ENCODE measurements around the gene VPS37C. TPM values are rescaled to one million over a fixed set of nuclear protein-coding genes. Genes with fewer than 3 reads are reported as not detected.

The VPS37C gene
- total RNA-seq, 3 donors from 2014 or later (not counting 1 experiment from before 2014, with no cell fraction given) = 6.4 to 6.9 (median 6.5) TPM

DNA sequence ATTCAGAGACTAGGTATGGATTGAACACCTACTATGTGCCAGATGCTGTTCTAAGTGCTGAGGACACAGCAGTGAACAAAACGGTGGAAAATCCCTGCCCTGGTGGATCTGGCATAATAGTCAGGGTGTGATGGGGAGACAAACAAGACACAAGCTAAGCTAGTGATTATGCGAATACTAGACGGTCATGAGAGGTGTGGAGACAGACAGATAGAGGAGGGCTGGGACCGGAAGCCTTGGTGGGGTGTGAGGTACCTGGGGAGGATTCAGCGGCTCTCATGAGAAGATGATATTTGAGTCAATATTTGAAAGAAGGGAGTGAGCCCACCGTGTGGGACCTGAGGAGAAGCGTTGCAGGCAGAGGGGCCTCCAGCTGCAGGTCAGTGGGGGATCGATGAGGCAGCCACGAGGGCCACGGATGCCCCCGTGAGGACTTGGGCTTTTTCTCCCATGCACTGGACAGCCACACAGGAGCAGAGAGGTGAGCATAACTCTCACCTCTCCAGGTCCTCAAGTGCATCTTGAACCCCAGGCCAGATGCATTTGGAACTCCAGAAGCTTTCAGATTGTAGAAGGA, 54.2 kb downstream of the VPS37C start:
- H3K4me1 Mint-ChIP-seq = peaks cover 0 to 19% of the 10 kb centered on the region in 2 donors
- DNase-seq = peak in 1 of 2 donors; percentile 55

DNA sequence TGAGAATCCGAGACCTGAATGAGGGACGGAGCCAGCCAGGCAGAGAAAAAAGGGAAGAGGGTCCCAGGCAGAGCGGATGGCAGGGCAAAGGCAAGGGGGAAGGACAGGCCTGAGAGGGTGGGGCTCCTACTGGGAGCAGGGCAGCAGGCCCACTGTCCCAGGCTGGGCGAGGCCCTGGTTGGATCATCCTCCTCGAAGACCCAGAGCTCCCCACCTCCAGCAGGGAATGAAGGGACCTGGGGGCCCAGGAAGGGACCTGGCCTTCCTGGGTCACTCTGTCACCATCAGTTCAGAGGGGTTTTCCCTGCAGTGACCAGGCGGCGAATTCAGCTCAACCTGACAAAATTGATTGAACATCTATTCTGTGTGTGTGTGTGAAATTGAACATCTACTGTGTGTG, 54.9 kb downstream of the VPS37C start:
- Histone ChIP-seq H3K4me1 (ENCODE audit: control insufficient read depth, insufficient read depth, low read length) (peaks cover 46% of the 10 kb centered on the region), H3K36me3 (ENCODE audit: control insufficient read depth, insufficient read depth, low read length) (no peaks in the 10 kb centered on the region), H3K27ac (ENCODE audit: low read length) (no peak overlapping the region), H3K4me3 (ENCODE audit: low read length) (no peak overlapping the region), H3K9me3 (ENCODE audit: control insufficient read depth, insufficient read depth, low read length) (no peaks in the 10 kb centered on the region), H3K27me3 (ENCODE audit: control insufficient read depth, insufficient read depth, low read length) (no peaks in the 10 kb centered on the region)
- Mint-ChIP-seq H3K27me3 (ENCODE audit: low read depth in 2 of 2) (no peaks in the 10 kb centered on the region), H3K4me1 (peaks cover 0 to 14% of the 10 kb centered on the region in 2 donors), H3K4me3 (no peak overlapping the region), H3K36me3 (no peaks in the 10 kb centered on the region), H3K9me3 (no peaks in the 10 kb centered on the region), H3K27ac (no peak overlapping the region)
- no peak for ATAC-seq
- 89% methylated on average over 7 of the region's 7 CpGs for WGBS (ENCODE audit: insufficient coverage)
- TF ChIP-seq CTCF (IDR thresholded peaks at IDR 0.05) = no peak
- intact Hi-C loops (cut with micrococcal nuclease) = no loop called here
- DNase-seq = no peak

More for the DNA sequence above, 54.2 kb downstream of the VPS37C start:
- no peak overlapping the region for H3K4me3 ChIP-seq (ENCODE audit: low read length)
- H3K4me3 Mint-ChIP-seq = no peak overlapping the region
- H3K27me3 ChIP-seq (ENCODE audit: control insufficient read depth, insufficient read depth, low read length) = no peaks in the 10 kb centered on the region
- no peaks in the 10 kb centered on the region for H3K9me3 Mint-ChIP-seq
- intact Hi-C loops (cut with micrococcal nuclease) = no loop called here
- no peak overlapping the region for H3K27ac ChIP-seq (ENCODE audit: low read length)
- no peak for TF ChIP-seq CTCF (IDR thresholded peaks at IDR 0.05)
- no peaks in the 10 kb centered on the region for H3K36me3 ChIP-seq (ENCODE audit: control insufficient read depth, insufficient read depth, low read length)
- no peaks in the 10 kb centered on the region for H3K36me3 Mint-ChIP-seq
- ATAC-seq = no peak
- H3K27ac Mint-ChIP-seq = no peak overlapping the region
- H3K27me3 Mint-ChIP-seq (ENCODE audit: low read depth in 2 of 2) = no peaks in the 10 kb centered on the region
- 91% methylated on average over 11 of the region's 11 CpGs for WGBS (ENCODE audit: insufficient coverage)
- H3K4me1 ChIP-seq (ENCODE audit: control insufficient read depth, insufficient read depth, low read length) = peaks cover 48% of the 10 kb centered on the region
- no peaks in the 10 kb centered on the region for H3K9me3 ChIP-seq (ENCODE audit: control insufficient read depth, insufficient read depth, low read length)

GRCh38 chr11:61104963-61105362, 56.3 kb downstream of the VPS37C start:
- Mint-ChIP-seq H3K9me3 (no peaks in the 10 kb centered on the region), H3K4me1 (peaks cover 0 to 14% of the 10 kb centered on the region in 2 donors), H3K27ac (no peak overlapping the region), H3K27me3 (ENCODE audit: low read depth in 2 of 2) (no peaks in the 10 kb centered on the region), H3K4me3 (no peak overlapping the region), H3K36me3 (no peaks in the 10 kb centered on the region)
- TF ChIP-seq CTCF (IDR thresholded peaks at IDR 0.05) = no peak
- Histone ChIP-seq H3K9me3 (ENCODE audit: control insufficient read depth, insufficient read depth, low read length) (no peaks in the 10 kb centered on the region), H3K4me1 (ENCODE audit: control insufficient read depth, insufficient read depth, low read length) (peaks cover 37% of the 10 kb centered on the region), H3K27me3 (ENCODE audit: control insufficient read depth, insufficient read depth, low read length) (no peaks in the 10 kb centered on the region), H3K4me3 (ENCODE audit: low read length) (no peak overlapping the region), H3K27ac (ENCODE audit: low read length) (no peak overlapping the region), H3K36me3 (ENCODE audit: control insufficient read depth, insufficient read depth, low read length) (no peaks in the 10 kb centered on the region)
- no peak for ATAC-seq
- 93% methylated on average over 7 of the region's 7 CpGs for WGBS (ENCODE audit: insufficient coverage)
- DNase-seq = no peak
- intact Hi-C loops (cut with micrococcal nuclease) = no loop called here

DNA sequence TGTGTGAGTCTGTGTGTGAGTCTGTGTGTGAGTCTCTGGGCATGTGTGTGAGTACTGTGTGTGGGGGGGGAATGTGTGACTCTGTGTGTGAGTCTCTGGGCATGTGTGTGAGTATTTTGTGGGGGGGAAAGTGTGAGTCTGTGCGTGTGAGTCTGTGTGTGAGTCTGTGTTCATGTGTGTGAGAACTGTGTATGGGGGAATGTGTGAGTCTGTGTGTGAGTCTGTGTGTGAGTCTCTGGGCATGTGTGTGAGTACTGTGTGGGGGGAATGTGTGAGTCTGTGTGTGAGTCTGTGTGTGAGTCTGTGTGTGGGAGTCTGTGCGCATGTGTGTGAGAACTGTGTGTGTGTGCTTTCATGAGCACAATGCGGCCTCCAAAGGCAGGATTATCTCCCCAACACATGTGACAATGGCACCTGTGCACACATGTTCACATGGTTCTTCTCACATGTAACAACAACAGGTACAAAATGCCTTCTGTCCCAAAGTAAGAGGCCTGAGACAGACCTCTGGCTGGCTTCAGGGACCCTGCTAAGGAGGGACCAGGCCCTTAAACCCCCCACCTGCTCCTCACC, 57.3 kb downstream of the VPS37C start:
- intact Hi-C loops (cut with micrococcal nuclease) = no loop called here
- Mint-ChIP-seq H3K4me3 (no peak overlapping the region), H3K27me3 (ENCODE audit: low read depth in 2 of 2) (no peaks in the 10 kb centered on the region), H3K27ac (no peak overlapping the region), H3K36me3 (no peaks in the 10 kb centered on the region), H3K4me1 (peaks cover 0 to 14% of the 10 kb centered on the region in 2 donors), H3K9me3 (no peaks in the 10 kb centered on the region)
- peak overlapping the region; percentile 51 for H3K27ac ChIP-seq (ENCODE audit: low read length)
- H3K27me3 ChIP-seq (ENCODE audit: control insufficient read depth, insufficient read depth, low read length) = no peaks in the 10 kb centered on the region
- 83% methylated on average over 3 of the region's 3 CpGs for WGBS (ENCODE audit: insufficient coverage)
- no peak for TF ChIP-seq CTCF (IDR thresholded peaks at IDR 0.05)
- H3K4me3 ChIP-seq (ENCODE audit: low read length) = peak overlapping the region; percentile 52
- no peak for DNase-seq
- peaks cover 38% of the 10 kb centered on the region for H3K4me1 ChIP-seq (ENCODE audit: control insufficient read depth, insufficient read depth, low read length)
- H3K9me3 ChIP-seq (ENCODE audit: control insufficient read depth, insufficient read depth, low read length) = no peaks in the 10 kb centered on the region
- no peak for ATAC-seq
- no peaks in the 10 kb centered on the region for H3K36me3 ChIP-seq (ENCODE audit: control insufficient read depth, insufficient read depth, low read length)
